ENCODE measurements around the gene GNAO1.

DNA sequence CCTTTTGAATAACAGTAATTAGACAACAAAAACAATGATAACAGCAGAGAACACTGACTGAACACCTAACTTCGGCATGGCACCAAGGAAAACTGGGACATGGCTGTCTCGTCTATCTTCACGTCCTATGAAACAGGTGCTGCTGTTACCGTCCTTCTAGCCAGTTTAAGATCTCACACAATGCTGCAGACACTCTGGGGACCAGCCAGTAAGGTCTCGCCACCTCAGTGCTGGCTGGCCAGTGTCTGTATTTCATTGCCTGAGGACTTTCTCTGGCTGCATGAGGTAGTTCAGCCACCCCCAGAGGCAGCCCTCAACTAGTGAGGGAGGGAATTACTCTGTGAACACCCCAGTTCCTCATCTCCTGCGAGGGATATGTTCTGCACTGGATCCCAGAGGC, 176.5 kb downstream of the GNAO1 start:
- TF ChIP-seq, protein P1, sequence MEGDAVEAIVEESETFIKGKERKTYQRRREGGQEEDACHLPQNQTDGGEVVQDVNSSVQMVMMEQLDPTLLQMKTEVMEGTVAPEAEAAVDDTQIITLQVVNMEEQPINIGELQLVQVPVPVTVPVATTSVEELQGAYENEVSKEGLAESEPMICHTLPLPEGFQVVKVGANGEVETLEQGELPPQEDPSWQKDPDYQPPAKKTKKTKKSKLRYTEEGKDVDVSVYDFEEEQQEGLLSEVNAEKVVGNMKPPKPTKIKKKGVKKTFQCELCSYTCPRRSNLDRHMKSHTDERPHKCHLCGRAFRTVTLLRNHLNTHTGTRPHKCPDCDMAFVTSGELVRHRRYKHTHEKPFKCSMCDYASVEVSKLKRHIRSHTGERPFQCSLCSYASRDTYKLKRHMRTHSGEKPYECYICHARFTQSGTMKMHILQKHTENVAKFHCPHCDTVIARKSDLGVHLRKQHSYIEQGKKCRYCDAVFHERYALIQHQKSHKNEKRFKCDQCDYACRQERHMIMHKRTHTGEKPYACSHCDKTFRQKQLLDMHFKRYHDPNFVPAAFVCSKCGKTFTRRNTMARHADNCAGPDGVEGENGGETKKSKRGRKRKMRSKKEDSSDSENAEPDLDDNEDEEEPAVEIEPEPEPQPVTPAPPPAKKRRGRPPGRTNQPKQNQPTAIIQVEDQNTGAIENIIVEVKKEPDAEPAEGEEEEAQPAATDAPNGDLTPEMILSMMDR (IDR thresholded peaks at IDR 0.05): no peak
- no peak for TF ChIP-seq ZFX (IDR thresholded peaks at IDR 0.05; ENCODE audit: borderline replicate concordance)
